ENCODE results near the gene ROPN1L. TPM values are rescaled to one million over a fixed set of nuclear protein-coding genes. Genes with fewer than 3 reads are reported as not detected.

The ROPN1L gene
- total and polyA plus RNA-seq, 2 of the 8 experiments (the other 6 are each of a cell fraction or from before 2014, with no cell fraction given): 0.24 to 0.73 TPM

DNA sequence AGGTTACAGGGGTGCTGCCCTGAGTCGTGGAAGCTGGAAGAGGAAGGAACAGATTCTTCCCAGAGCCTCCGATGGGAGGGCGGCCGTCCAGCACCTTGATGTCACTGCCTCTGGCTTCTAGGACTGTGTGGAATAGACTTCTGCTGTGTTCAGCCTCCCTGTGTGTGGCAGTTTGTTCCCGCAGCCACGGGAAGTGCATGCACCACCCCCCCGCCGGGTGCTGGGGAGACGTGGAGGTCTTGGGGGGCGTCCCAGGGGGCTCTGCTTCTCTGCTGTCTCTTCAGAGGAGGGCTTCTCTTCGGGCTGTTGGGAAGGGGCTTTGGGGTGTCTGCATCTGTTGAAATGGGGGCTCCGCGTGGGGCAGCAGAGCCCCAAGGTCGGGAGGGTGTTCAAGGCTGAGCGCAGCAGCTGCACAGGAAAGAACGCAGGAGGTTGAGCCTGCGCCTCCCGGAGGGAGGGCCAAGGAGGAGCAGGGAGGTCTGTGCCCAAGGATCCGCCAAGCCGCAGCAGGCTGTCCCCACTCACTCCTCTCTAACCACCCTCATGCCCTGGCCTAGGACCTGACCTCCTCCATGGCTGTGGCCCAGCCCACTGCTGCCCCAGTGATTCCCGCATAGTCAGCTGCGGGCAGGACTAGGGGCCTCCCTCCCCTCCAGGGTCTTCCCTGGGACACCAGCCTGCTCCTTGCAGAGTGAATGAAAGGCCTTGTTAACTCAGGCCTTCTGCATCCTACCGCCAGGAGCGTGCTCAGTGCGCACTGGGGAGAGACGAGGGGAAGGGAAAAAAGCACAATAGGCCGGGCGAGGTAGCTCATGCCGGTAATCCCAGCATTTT, 45.0 kb downstream of the ROPN1L start:
- H3K4ac ChIP-seq (replicated peaks; ENCODE audit: insufficient read length, low read depth, low read length): no peak overlapping the region
- POLR2A ChIA-PET (ENCODE audit: partially characterized antibody): interaction anchor here (0.9 kb wide), 1 partner anchor 234 kb away, joined by 3 read pairs; no protein-coding TSS in a partner anchor
- TF ChIP-seq TEAD4 (IDR thresholded peaks at IDR 0.05; ENCODE audit: low read depth, low read length) (no peak), SIN3A (conservative IDR thresholded peaks at IDR 0.05 in 1 of 2, IDR thresholded peaks at IDR 0.05 in 1 of 2; ENCODE audit: low read depth in 1 of 2, low read length in 2 of 2) (no peak), POLR2A (IDR thresholded peaks at IDR 0.05; ENCODE audit: control extremely low read depth in 1 of 2, low read depth in 2 of 2, low read length in 2 of 2) (no peak), RFX5 (IDR thresholded peaks at IDR 0.05; ENCODE audit: borderline replicate concordance, low read depth, low read length) (no peak), SRF (IDR thresholded peaks at IDR 0.05; ENCODE audit: low read depth, low read length) (no peak), KDM4A (IDR thresholded peaks at IDR 0.05; ENCODE audit: low read depth, low read length, severe bottlenecking) (no peak), SAP30 (IDR thresholded peaks at IDR 0.05; ENCODE audit: insufficient read depth, insufficient replicate concordance, low read length) (no peak), RNF2 (IDR thresholded peaks at IDR 0.05; ENCODE audit: borderline replicate concordance, low read depth, low read length, missing control alignments, poor library complexity, severe bottlenecking) (no peak), PHF8 (conservative IDR thresholded peaks at IDR 0.05; ENCODE audit: low read depth, low read length) (no peak), JUND (IDR thresholded peaks at IDR 0.05; ENCODE audit: low read length) (no peak), EGR1 (IDR thresholded peaks at IDR 0.05; ENCODE audit: borderline replicate concordance, low read depth, low read length) (no peak), CBX8 (IDR thresholded peaks at IDR 0.05; ENCODE audit: borderline replicate concordance, low read depth, low read length) (no peak)

More for the DNA sequence above, 45.0 kb downstream of the ROPN1L start:
- H4K5ac ChIP-seq (ENCODE audit: insufficient read length, low read depth, low read length): no peak overlapping the region
- H3K9me3 ChIP-seq (ENCODE audit: insufficient read depth in 2 of 2, low read depth in 1 of 2, low read length in 1 of 2): no peaks in the 10 kb centered on the region
- H3K4me3 ChIP-seq (ENCODE audit: extremely low read depth in 1 of 4, insufficient read depth in 2 of 4, low read depth in 3 of 4, low read length in 4 of 4): no peak overlapping the region
- H2BK12ac ChIP-seq (ENCODE audit: low read depth, low read length): no peak overlapping the region
- H3K23me2 ChIP-seq (ENCODE audit: low read depth, low read length): no peaks in the 10 kb centered on the region
- 0 out of 2 replicates have a peak overlapping the region, but pooled peaks have one; percentile 26 for H4K8ac ChIP-seq (ENCODE audit: extremely low read depth, insufficient read depth, low read length)
- no peak overlapping the region for H3K14ac ChIP-seq (ENCODE audit: insufficient read length)
- H2BK5ac ChIP-seq (ENCODE audit: low read depth, low read length): no peak overlapping the region
- DNase-seq (ENCODE audit: low read depth in 1 of 2, low spot score in 2 of 2): no peak
- WGBS, 2 experiments (ENCODE audit: extremely low coverage in 1 of 2, insufficient coverage in 1 of 2, insufficient read length in 1 of 2, insufficient replicate concordance in 2 of 2, low coverage in 1 of 2, low lambda C conversion rate in 2 of 2, missing lambda C conversion rate in 1 of 2): 90% methylated on average over 27 of the region's 29 CpGs; no CpG with 5 or more reads in 1 of the 2 experiments
- CTCF ChIA-PET (ENCODE audit: partially characterized antibody): interaction anchor here (1.2 to 6.9 kb wide), 2 partner anchors 14 to 141 kb away, joined by 3 to 80 read pairs; no protein-coding TSS in a partner anchor
- no peaks in the 10 kb centered on the region for H3K79me2 ChIP-seq (ENCODE audit: control insufficient read depth in 1 of 2, insufficient read depth in 2 of 2, low read length in 2 of 2)
- no peak overlapping the region for H3K18ac ChIP-seq (ENCODE audit: extremely low read depth, low read length)
- H3K4me1 ChIP-seq (replicated peaks in 1 of 4; ENCODE audit: control insufficient read depth in 3 of 4, insufficient read depth in 4 of 4, low read length in 3 of 4): peaks cover 0 to 5% (median under 1%) of the 10 kb centered on the region in 4 experiments; a peak in 3 of 7 replicates
- no peak overlapping the region for H3K27ac ChIP-seq (ENCODE audit: low read depth, low read length)
- no peaks in the 10 kb centered on the region for H4K20me1 ChIP-seq (replicated peaks in 1 of 2; ENCODE audit: control insufficient read depth in 1 of 2, insufficient read depth in 2 of 2, low read length in 2 of 2)
- H2AK5ac ChIP-seq (ENCODE audit: low read depth, low read length): no peak overlapping the region
- H3K27me3 ChIP-seq (replicated peaks in 1 of 4; ENCODE audit: control insufficient read depth in 3 of 4, extremely low read depth in 1 of 4, insufficient read depth in 3 of 4, low read length in 3 of 4): no peaks in the 10 kb centered on the region
- no peaks in the 10 kb centered on the region for H3K36me3 ChIP-seq (ENCODE audit: control insufficient read depth in 2 of 4, insufficient read depth in 4 of 4, low read length in 3 of 4)
- H4K91ac ChIP-seq (replicated peaks; ENCODE audit: insufficient read length, low read length): no peak overlapping the region
- no peaks in the 10 kb centered on the region for H3K79me1 ChIP-seq (ENCODE audit: low read depth, low read length)
- no peak overlapping the region for H3K9ac ChIP-seq (replicated peaks in 1 of 4; ENCODE audit: extremely low read depth in 1 of 4, low read depth in 3 of 4, low read length in 3 of 4)
- H2BK20ac ChIP-seq (ENCODE audit: low read length): no peak overlapping the region
- no peak overlapping the region for H3K56ac ChIP-seq (replicated peaks; ENCODE audit: insufficient read length, low read depth, low read length)
- 0 out of 2 replicates have a peak overlapping the region, but pooled peaks have one; percentile 61 for H2BK15ac ChIP-seq (ENCODE audit: low read length)
- no peak overlapping the region for H3K23ac ChIP-seq (ENCODE audit: insufficient read length)
- no peak overlapping the region for H2BK120ac ChIP-seq (replicated peaks; ENCODE audit: low read depth, low read length)
- no peak for FAIRE-seq
- H2AFZ ChIP-seq (ENCODE audit: low read length): no peak overlapping the region
- no peak overlapping the region for H3K4me2 ChIP-seq (ENCODE audit: insufficient read depth in 1 of 2, low read depth in 2 of 2, low read length in 2 of 2)

All from H1 (cell line).